Tibial nerve (tissue), 4 donors: Measurements from ENCODE around the gene LTC4S. TPM values are rescaled to one million over a fixed set of nuclear protein-coding genes. Genes with fewer than 3 reads are reported as not detected.

Experiments
- DNase-seq, 2 donors: peaks; one replicate each; pipeline ENCODE4 v3.0.0-alpha.2; 2019; ENCODE audit warnings: low spot score in 2 of 2
- H3K27ac ChIP-seq, 4 donors: fragments of 200-600 bp; sonication (generic) in 3 of 4; one replicate each; pipeline ENCODE4 v1.5.1; 2017 to 2019; ENCODE audit warnings: mild to moderate bottlenecking in 1 of 4
- H3K27me3 ChIP-seq, 2 donors: fragments of 200-600 bp; sonication (generic) in 1 of 2; one replicate each; pipeline versions ENCODE4 v1.5.1 to v1.6.0; 2017 to 2019
- H3K36me3 ChIP-seq, 3 donors: fragments of 200-600 bp; sonication (generic); one replicate each; pipeline ENCODE4 v1.5.1; 2018 to 2019
- H3K4me1 ChIP-seq, 4 donors: fragments of 200-600 bp; sonication (generic) in 3 of 4; one replicate each; pipeline ENCODE4 v1.5.1; 2017 to 2019
- H3K4me3 ChIP-seq, 4 donors: fragments of 200-600 bp; sonication (generic) in 3 of 4; one replicate each; pipeline ENCODE4 v1.5.1; 2017 to 2019; ENCODE audit warnings: mild to moderate bottlenecking in 1 of 4, moderate library complexity in 1 of 4
- H3K9me3 ChIP-seq, 4 donors: fragments of 200-600 bp; sonication (generic) in 3 of 4; one replicate each; pipeline ENCODE4 v1.5.1; 2017 to 2019
- CTCF ChIP-seq, 5 experiments: fragments of 200-600 bp in 3 of 5; fragments of 450-650 bp in 2 of 5; sonication (generic) in 3 of 5; IDR thresholded peaks; one replicate each; pipeline ENCODE4 v1.5.1; 2016 to 2019; ENCODE audit warnings: antibody characterized with exemption in 5 of 5, mild to moderate bottlenecking in 3 of 5, moderate library complexity in 2 of 5
- EP300 ChIP-seq, 2 donors: sonication (generic); formaldehyde crosslinking; IDR thresholded peaks; one replicate each; pipeline ENCODE4 v1.6.1; 2017; ENCODE audit warnings: antibody characterized with exemption in 2 of 2, mild to moderate bottlenecking in 1 of 2
- POLR2A ChIP-seq, 2 donors: fragments of 450-650 bp; IDR thresholded peaks; one replicate each; pipeline ENCODE4 v1.6.1; 2017; ENCODE audit warnings: antibody characterized with exemption in 2 of 2, mild to moderate bottlenecking in 2 of 2, moderate library complexity in 2 of 2
- WGBS, 2 donors: methylation state at CpG; one replicate each; pipeline ENCODE4 v1.1.5; 2018; 5-methylcytosine and 5-hydroxymethylcytosine counted together
- total RNA-seq, 4 donors: library from RNA; depleted of rRNA; stranded (reverse); fragments of >200 nt; gene quantifications; one replicate each; pipeline ENCODE4 v1.1.0, GENCODE V29; 2016

Gene LTC4S
- total RNA-seq, 4 donors from 2014 or later: 7.6 to 38.6 (median 18.4) TPM

GRCh38 chr5:179794575-179794974, 789 bp downstream of the LTC4S start:
- Histone ChIP-seq H3K9me3 (no peaks in the 10 kb centered on the region), H3K4me3 (peak overlapping the region in 1 of 4 donors; percentile 65), H3K36me3 (peaks cover 0 to 27% (median 13%) of the 10 kb centered on the region in 3 donors), H3K27ac (peak overlapping the region in 3 of 4 donors; percentile 16 to 92 (median 65)), H3K4me1 (peaks cover 0 to 50% (median 39%) of the 10 kb centered on the region in 4 donors), H3K27me3 (no peaks in the 10 kb centered on the region)
- WGBS, 2 donors: 75 to 85% methylated on average over 3 of the region's 3 CpGs
- no peak for TF ChIP-seq CTCF (IDR thresholded peaks at IDR 0.05)
- no peak for TF ChIP-seq POLR2A (IDR thresholded peaks at IDR 0.05)
- TF ChIP-seq EP300 (IDR thresholded peaks at IDR 0.05): no peak
- no peak for DNase-seq

- Histone ChIP-seq H3K27ac (peak overlapping the region; percentile 71 to 92 (median 84)), H3K36me3 (peaks cover 2 to 34% (median 14%) of the 10 kb centered on the region in 3 donors), H3K4me3 (peak overlapping the region; percentile 56 to 68 (median 64)), H3K27me3 (no peaks in the 10 kb centered on the region), H3K9me3 (no peaks in the 10 kb centered on the region), H3K4me1 (peaks cover 0 to 50% (median 39%) of the 10 kb centered on the region in 4 donors)
- 12 to 27% methylated on average over 11 to 33 of the region's 53 CpGs for WGBS, 2 donors
- DNase-seq: no peak
- no peak for TF ChIP-seq EP300 (IDR thresholded peaks at IDR 0.05)
- TF ChIP-seq CTCF (IDR thresholded peaks at IDR 0.05): no peak
- no peak for TF ChIP-seq POLR2A (IDR thresholded peaks at IDR 0.05)
Measured at GRCh38 chr5:179795049-179795862, 1.5 kb downstream of the LTC4S start.

GRCh38 chr5:179795863-179796833, 2.4 kb downstream of the LTC4S start:
- DNase-seq: peak; percentile 55 to 64
- TF ChIP-seq CTCF (IDR thresholded peaks at IDR 0.05): peak; percentile 79 to 96 (median 95)
- TF ChIP-seq EP300 (IDR thresholded peaks at IDR 0.05): peak in 1 of 2 donors; percentile 76
- TF ChIP-seq POLR2A (IDR thresholded peaks at IDR 0.05): peak in 1 of 2 donors; percentile 29
- Histone ChIP-seq H3K27ac (peak overlapping the region; percentile 71 to 92 (median 84)), H3K4me3 (peak overlapping the region; percentile 56 to 68 (median 64)), H3K4me1 (peaks cover 0 to 50% (median 39%) of the 10 kb centered on the region in 4 donors), H3K36me3 (peaks cover 2 to 43% (median 14%) of the 10 kb centered on the region in 3 donors), H3K27me3 (no peaks in the 10 kb centered on the region), H3K9me3 (no peaks in the 10 kb centered on the region)
- WGBS, 2 donors: 7% methylated on average over 29 to 40 of the region's 113 CpGs

- peaks cover 2 to 47% (median 14%) of the 10 kb centered on the region in 3 donors for H3K36me3 ChIP-seq
- DNase-seq: no peak
- H3K4me3 ChIP-seq: peak overlapping the region in 3 of 4 donors; percentile 56 to 65 (median 63)
- no peaks in the 10 kb centered on the region for H3K9me3 ChIP-seq
- peaks cover 0 to 58% (median 41%) of the 10 kb centered on the region in 4 donors for H3K4me1 ChIP-seq
- peak overlapping the region; percentile 71 to 92 (median 84) for H3K27ac ChIP-seq
- WGBS, 2 donors: 81% methylated on average over 21 of the region's 21 CpGs
- H3K27me3 ChIP-seq: no peaks in the 10 kb centered on the region
- TF ChIP-seq CTCF (IDR thresholded peaks at IDR 0.05) (no peak), EP300 (IDR thresholded peaks at IDR 0.05) (no peak), POLR2A (IDR thresholded peaks at IDR 0.05) (no peak)
Measured at GRCh38 chr5:179796877-179797608, 3.3 kb downstream of the LTC4S start.
